Stomach (tissue), 9 donors: ENCODE measurements around the gene SYNDIG1. TPM values are rescaled to one million over a fixed set of nuclear protein-coding genes. Genes with fewer than 3 reads are reported as not detected.

Experiments
- DNase-seq, 2 donors: peaks; one replicate each; pipeline versions ENCODE4 v3.0.0 to v3.0.0-alpha.2; 2013 to 2019
- H3K27ac ChIP-seq, 5 donors: fragments of 200-600 bp in 4 of 5; sonication (generic) in 4 of 5; one replicate each; pipeline ENCODE4 v1.5.1; 2013 to 2019; ENCODE audit warnings: mild to moderate bottlenecking in 1 of 5, moderate library complexity in 1 of 5
- H3K27me3 ChIP-seq, 3 donors: fragments of 200-600 bp; sonication (generic); one replicate each; pipeline ENCODE4 v1.5.1; 2017 to 2019; ENCODE audit warnings: mixed run types in 1 of 3
- H3K36me3 ChIP-seq, 4 donors: fragments of 200-600 bp; sonication (generic); 1 replicate in 3 of 4; 2 replicates in 1 of 4; pipeline ENCODE4 v1.5.1; 2016 to 2019
- H3K4me1 ChIP-seq, 4 donors: fragments of 200-600 bp; sonication (generic); one replicate each; pipeline ENCODE4 v1.5.1; 2016 to 2019
- H3K4me3 ChIP-seq, 4 donors: fragments of 200-600 bp; sonication (generic) in 3 of 4; one replicate each; pipeline ENCODE4 v1.5.1; 2016 to 2019; ENCODE audit warnings: mild to moderate bottlenecking in 1 of 4
- H3K9me3 ChIP-seq, 4 donors: fragments of 200-600 bp; sonication (generic); one replicate each; pipeline ENCODE4 v1.5.1; 2016 to 2019
- EP300 ChIP-seq: sonication (generic); formaldehyde crosslinking; IDR thresholded peaks from one replicate; pipeline ENCODE4 v1.6.1; 2017; ENCODE audit warnings: antibody characterized with exemption
- POLR2A ChIP-seq, 4 donors: fragments of 450-650 bp; IDR thresholded peaks; one replicate each; pipeline ENCODE4 v1.6.1; 2016; ENCODE audit warnings: antibody characterized with exemption in 4 of 4, control low read depth in 2 of 4, mild to moderate bottlenecking in 1 of 4, moderate library complexity in 1 of 4
- POLR2AphosphoS5 ChIP-seq, 3 donors: sonication (generic); formaldehyde crosslinking; IDR thresholded peaks; one replicate each; pipeline ENCODE4 v1.6.1; 2016; ENCODE audit warnings: antibody characterized with exemption in 3 of 3
- WGBS, 5 donors: extraction: QIAGEN DNeasy Blood & Tissue Kit in 3 of 5; methylation state at CpG; one replicate each; pipeline versions ENCODE4 v1.1.5 to v1.1.7; 2013 to 2018; 5-methylcytosine and 5-hydroxymethylcytosine counted together
- intact Hi-C: fragments of 100-400 bp; cut with DNase I; formaldehyde crosslinking; loops from one replicate; pipeline ENCODE4 v1.15.1; 2023; ENCODE audit warnings: low total_unique reads
- polyA plus RNA-seq, 3 donors: library from polyadenylated mRNA; stranded (reverse); fragments of 200-250 nt; gene quantifications; one replicate each; pipeline ENCODE4 v1.2.3, GENCODE V29; 2013
- total RNA-seq, 5 donors: library from RNA; depleted of rRNA; stranded (reverse); fragments of >200 nt; gene quantifications; one replicate each; pipeline versions ENCODE4 v1.1.0 to v1.2.3, GENCODE V29; 2014 to 2016
- TF ChIP-seq, protein P1 (sequence below), 7 experiments: fragments of 450-650 bp in 4 of 7; fragments of 200-600 bp in 3 of 7; sonication (generic) in 3 of 7; IDR thresholded peaks; one replicate each; pipeline ENCODE4 v1.5.1; 2016 to 2019; ENCODE audit warnings: antibody characterized with exemption in 7 of 7, control low read depth in 2 of 7, mild to moderate bottlenecking in 1 of 7
- donor health status: healthy with polysubstance abuse.
- donor health status: Bipolar disorder and iron deficiency.
- donor health status: healthy.

The SYNDIG1 gene
- total and polyA plus RNA-seq, 8 donors = 0.29 to 2.0 (median 0.89) TPM; not detected in 4

- DNase-seq = peak in 1 of 2 donors; percentile 4
- 69 to 87% (median 84%) methylated on average over 5 to 6 of the region's 6 CpGs for WGBS, 5 donors
- intact Hi-C loops = no loop called here
Measured at GRCh38 chr20:24700166-24700860, 230.9 kb downstream of the SYNDIG1 start.

DNA sequence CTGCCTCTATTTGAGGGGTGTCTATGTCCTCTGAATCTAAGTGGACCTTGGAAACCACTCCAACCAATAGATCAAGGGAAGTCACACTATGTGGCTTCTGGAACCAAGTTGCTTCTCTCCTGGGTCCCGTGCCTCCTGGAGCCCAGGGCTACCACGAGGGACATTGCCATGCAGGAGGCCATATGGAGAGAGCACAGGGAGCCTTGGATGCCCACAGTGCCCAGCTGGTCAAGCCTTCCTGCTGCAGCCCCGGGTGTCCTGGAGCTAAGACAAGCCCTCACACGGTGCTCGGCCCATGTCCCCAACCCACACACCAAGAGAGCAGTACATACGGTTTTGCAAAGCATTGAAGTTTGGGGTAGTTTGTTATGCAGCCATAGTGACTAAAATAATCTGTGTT, 231.6 kb downstream of the SYNDIG1 start:
- H3K27ac ChIP-seq = no peak overlapping the region
- intact Hi-C loops = no loop called here
- no peaks in the 10 kb centered on the region for H3K27me3 ChIP-seq
- no peaks in the 10 kb centered on the region for H3K36me3 ChIP-seq
- 82 to 93% (median 89%) methylated on average over 4 to 6 of the region's 6 CpGs for WGBS, 5 donors
- TF ChIP-seq POLR2A (IDR thresholded peaks at IDR 0.05) = no peak
- no peaks in the 10 kb centered on the region for H3K9me3 ChIP-seq
- no peak overlapping the region for H3K4me3 ChIP-seq
- DNase-seq = no peak
- no peaks in the 10 kb centered on the region for H3K4me1 ChIP-seq

More at GRCh38 chr20:24700166-24700860, 230.9 kb downstream of the SYNDIG1 start:
- Histone ChIP-seq H3K4me1 (no peaks in the 10 kb centered on the region), H3K27me3 (no peaks in the 10 kb centered on the region), H3K9me3 (no peaks in the 10 kb centered on the region), H3K27ac (no peak overlapping the region), H3K4me3 (no peak overlapping the region), H3K36me3 (no peaks in the 10 kb centered on the region)
- TF ChIP-seq POLR2A (IDR thresholded peaks at IDR 0.05) = no peak
- TF ChIP-seq EP300 = no peak
- no peak for TF ChIP-seq POLR2AphosphoS5 (IDR thresholded peaks at IDR 0.05)
- TF ChIP-seq, protein P1, sequence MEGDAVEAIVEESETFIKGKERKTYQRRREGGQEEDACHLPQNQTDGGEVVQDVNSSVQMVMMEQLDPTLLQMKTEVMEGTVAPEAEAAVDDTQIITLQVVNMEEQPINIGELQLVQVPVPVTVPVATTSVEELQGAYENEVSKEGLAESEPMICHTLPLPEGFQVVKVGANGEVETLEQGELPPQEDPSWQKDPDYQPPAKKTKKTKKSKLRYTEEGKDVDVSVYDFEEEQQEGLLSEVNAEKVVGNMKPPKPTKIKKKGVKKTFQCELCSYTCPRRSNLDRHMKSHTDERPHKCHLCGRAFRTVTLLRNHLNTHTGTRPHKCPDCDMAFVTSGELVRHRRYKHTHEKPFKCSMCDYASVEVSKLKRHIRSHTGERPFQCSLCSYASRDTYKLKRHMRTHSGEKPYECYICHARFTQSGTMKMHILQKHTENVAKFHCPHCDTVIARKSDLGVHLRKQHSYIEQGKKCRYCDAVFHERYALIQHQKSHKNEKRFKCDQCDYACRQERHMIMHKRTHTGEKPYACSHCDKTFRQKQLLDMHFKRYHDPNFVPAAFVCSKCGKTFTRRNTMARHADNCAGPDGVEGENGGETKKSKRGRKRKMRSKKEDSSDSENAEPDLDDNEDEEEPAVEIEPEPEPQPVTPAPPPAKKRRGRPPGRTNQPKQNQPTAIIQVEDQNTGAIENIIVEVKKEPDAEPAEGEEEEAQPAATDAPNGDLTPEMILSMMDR (IDR thresholded peaks at IDR 0.05) = no peak

- DNase-seq = no peak
- no peak overlapping the region for H3K27ac ChIP-seq
- intact Hi-C loops = no loop called here
- TF ChIP-seq EP300 = no peak
- TF ChIP-seq POLR2A (IDR thresholded peaks at IDR 0.05) = no peak
- TF ChIP-seq, protein P1 (IDR thresholded peaks at IDR 0.05) = no peak
- no peak for TF ChIP-seq POLR2AphosphoS5 (IDR thresholded peaks at IDR 0.05)
- H3K9me3 ChIP-seq = no peaks in the 10 kb centered on the region
- no peaks in the 10 kb centered on the region for H3K36me3 ChIP-seq
- no peak overlapping the region for H3K4me3 ChIP-seq
- H3K27me3 ChIP-seq = no peaks in the 10 kb centered on the region
- no peaks in the 10 kb centered on the region for H3K4me1 ChIP-seq
- WGBS, 5 donors = 61 to 79% (median 76%) methylated on average over 6 of the region's 6 CpGs
Measured at GRCh38 chr20:24701668-24702067, 232.2 kb downstream of the SYNDIG1 start.

GRCh38 chr20:24702501-24703283, 233.3 kb downstream of the SYNDIG1 start:
- H3K4me3 ChIP-seq = no peak overlapping the region
- no peaks in the 10 kb centered on the region for H3K27me3 ChIP-seq
- intact Hi-C loops = no loop called here
- no peaks in the 10 kb centered on the region for H3K36me3 ChIP-seq
- no peaks in the 10 kb centered on the region for H3K9me3 ChIP-seq
- TF ChIP-seq, protein P1 (IDR thresholded peaks at IDR 0.05) = no peak
- no peak for TF ChIP-seq POLR2AphosphoS5 (IDR thresholded peaks at IDR 0.05)
- no peak for TF ChIP-seq POLR2A (IDR thresholded peaks at IDR 0.05)
- no peak for TF ChIP-seq EP300
- WGBS, 5 donors = 81 to 87% (median 83%) methylated on average over 16 of the region's 16 CpGs
- no peaks in the 10 kb centered on the region for H3K4me1 ChIP-seq
- DNase-seq = no peak
- no peak overlapping the region for H3K27ac ChIP-seq

- Histone ChIP-seq H3K4me3 (no peak overlapping the region), H3K27me3 (no peaks in the 10 kb centered on the region), H3K9me3 (no peaks in the 10 kb centered on the region), H3K36me3 (no peaks in the 10 kb centered on the region), H3K4me1 (no peaks in the 10 kb centered on the region), H3K27ac (no peak overlapping the region)
- TF ChIP-seq POLR2A (IDR thresholded peaks at IDR 0.05) = no peak
- TF ChIP-seq POLR2AphosphoS5 (IDR thresholded peaks at IDR 0.05) = no peak
- TF ChIP-seq, protein P1 (IDR thresholded peaks at IDR 0.05) = no peak
- TF ChIP-seq EP300 = no peak
- no peak for DNase-seq
- intact Hi-C loops = no loop called here
- WGBS, 5 donors = 86 to 93% (median 91%) methylated on average over 9 of the region's 9 CpGs
Measured at GRCh38 chr20:24703284-24703610, 233.8 kb downstream of the SYNDIG1 start.
